ENCODE measurements around the gene MORC2.

- peak in 2 of 4 experiments; percentile 8 to 30 for TF ChIP-seq CTCF (IDR thresholded peaks at IDR 0.05)
- TF ChIP-seq POLR2A (IDR thresholded peaks at IDR 0.05) = peak; percentile 92
These were observed 454 bp upstream of the MORC2 start, which contains the start of gene TUG1 for GRCh38 chr22:30968924-30969531.

Measured in uterus (tissue), 2 donors.